H1 (cell line): Measurements from ENCODE around the gene BET1L. TPM values are rescaled to one million over a fixed set of nuclear protein-coding genes. Genes with fewer than 3 reads are reported as not detected.

ENCODE experiments used
- CTCF ChIA-PET: fragments of 300-600 bp; sonication (Branson Sonifier 250); formaldehyde crosslinking; loops from one replicate; lab custom pipeline; 2021; ENCODE audit not compliant: partially characterized antibody; lab: Charles Lee
- POLR2A ChIA-PET: fragments of 300-600 bp; sonication (Branson Sonifier 250); formaldehyde crosslinking; loops from one replicate; lab custom pipeline; 2021; ENCODE audit warnings: inconsistent platforms; ENCODE audit not compliant: partially characterized antibody; lab: Charles Lee
- DNase-seq, 2 experiments: peaks; one replicate each; pipeline versions ENCODE4 v3.0.0 to v3.0.0-alpha.2; 2010 to 2022; ENCODE audit warnings: low spot score in 2 of 2, low read depth in 1 of 2, mixed read lengths in 1 of 2
- FAIRE-seq: peaks from 2 replicates; lab custom pipeline; 2011; peaks lifted over from hg19 to GRCh38; lab: Jason Lieb, UNC
- H2AFZ ChIP-seq: 2 replicates; pipeline ENCODE4 v1.8.1; 2012; ENCODE audit warnings: low read length, inconsistent platforms
- H2AK5ac ChIP-seq: 2 replicates; pipeline ENCODE4 v1.6.1; 2013; ENCODE audit warnings: low read depth, low read length
- H2BK120ac ChIP-seq: replicated peaks from 2 replicates; pipeline ENCODE3; 2013; ENCODE audit warnings: low read depth, low read length, inconsistent platforms
- H2BK12ac ChIP-seq: 2 replicates; pipeline ENCODE4 v1.6.1; 2013; ENCODE audit warnings: low read depth, low read length
- H2BK15ac ChIP-seq: 2 replicates; pipeline ENCODE4 v1.6.1; 2013; ENCODE audit warnings: low read length
- H2BK20ac ChIP-seq: 2 replicates; pipeline ENCODE4 v1.6.1; 2013; ENCODE audit warnings: low read length
- H2BK5ac ChIP-seq: 2 replicates; pipeline ENCODE4 v1.6.1; 2013; ENCODE audit warnings: low read depth, low read length
- H3K14ac ChIP-seq: 2 replicates; pipeline ENCODE4 v1.6.1; 2013; ENCODE audit warnings: inconsistent platforms; ENCODE audit not compliant: insufficient read length
- H3K18ac ChIP-seq: 2 replicates; pipeline ENCODE4 v1.6.1; 2013; ENCODE audit warnings: low read length; ENCODE audit errors: extremely low read depth
- H3K23ac ChIP-seq: 2 replicates; pipeline ENCODE4 v1.6.1; 2013; ENCODE audit warnings: inconsistent platforms; ENCODE audit not compliant: insufficient read length
- H3K23me2 ChIP-seq: 2 replicates; pipeline ENCODE4 v1.6.1; 2013; ENCODE audit warnings: low read depth, low read length
- H3K27ac ChIP-seq: 2 replicates; pipeline ENCODE4 v1.6.1; 2011; ENCODE audit warnings: low read depth, low read length, inconsistent platforms
- H3K27me3 ChIP-seq, 4 experiments: replicated peaks in 1 of 4; 1 replicate in 1 of 4; 2 replicates in 3 of 4; pipeline versions ENCODE4 v1.6.1 to v1.8.1; 2011 to 2013; ENCODE audit warnings: low read length in 3 of 4, mild to moderate bottlenecking in 3 of 4, inconsistent platforms in 2 of 4, mixed read lengths in 2 of 4, moderate library complexity in 1 of 4; ENCODE audit not compliant: control insufficient read depth in 3 of 4, insufficient read depth in 3 of 4; ENCODE audit errors: extremely low read depth in 1 of 4
- H3K36me3 ChIP-seq, 4 experiments: 2 replicates each; pipeline versions ENCODE4 v1.6.1 to v1.8.1; 2011 to 2013; ENCODE audit warnings: mild to moderate bottlenecking in 4 of 4, low read length in 3 of 4, moderate library complexity in 2 of 4, control low read depth in 1 of 4, inconsistent platforms in 1 of 4; ENCODE audit not compliant: insufficient read depth in 4 of 4, control insufficient read depth in 2 of 4
- H3K4ac ChIP-seq: replicated peaks from 2 replicates; pipeline ENCODE3; 2013; ENCODE audit warnings: low read length, low read depth, mixed read lengths, inconsistent platforms; ENCODE audit not compliant: insufficient read length
- H3K4me1 ChIP-seq, 4 experiments: replicated peaks in 1 of 4; 1 replicate in 1 of 4; 2 replicates in 3 of 4; pipeline versions ENCODE4 v1.6.1 to v1.8.1; 2011 to 2013; ENCODE audit warnings: low read length in 3 of 4, inconsistent platforms in 2 of 4, mixed read lengths in 1 of 4; ENCODE audit not compliant: insufficient read depth in 4 of 4, control insufficient read depth in 3 of 4
- H3K4me2 ChIP-seq, 2 experiments: 2 replicates each; pipeline versions ENCODE4 v1.6.1 to v1.8.1; 2011 to 2013; ENCODE audit warnings: low read depth in 2 of 2, low read length in 2 of 2, control low read depth in 1 of 2, inconsistent platforms in 1 of 2, mild to moderate bottlenecking in 1 of 2; ENCODE audit not compliant: insufficient read depth in 1 of 2
- H3K4me3 ChIP-seq, 4 experiments: fragments of 200-600, 300-600 bp in 1 of 4; sonication (generic), shearing (Covaris generic), sonication (Bioruptor Twin) in 1 of 4; 2 replicates each; pipeline versions ENCODE4 v1.5.1 to v1.8.1; 2011 to 2016; ENCODE audit warnings: low read length in 4 of 4, low read depth in 3 of 4, control low read depth in 2 of 4, inconsistent platforms in 2 of 4, mild to moderate bottlenecking in 2 of 4, mixed read lengths in 1 of 4, moderate library complexity in 1 of 4; ENCODE audit not compliant: insufficient read depth in 2 of 4; ENCODE audit errors: extremely low read depth in 1 of 4
- H3K56ac ChIP-seq: replicated peaks from 2 replicates; pipeline ENCODE3; 2013; ENCODE audit warnings: low read depth, mild to moderate bottlenecking, mixed read lengths, low read length, inconsistent platforms; ENCODE audit not compliant: insufficient read length
- H3K79me1 ChIP-seq: 2 replicates; pipeline ENCODE4 v1.6.1; 2013; ENCODE audit warnings: low read depth, low read length, control low read depth
- H3K79me2 ChIP-seq, 2 experiments: 2 replicates each; pipeline versions ENCODE4 v1.6.1 to v1.8.1; 2012 to 2013; ENCODE audit warnings: low read length in 2 of 2, mild to moderate bottlenecking in 2 of 2, inconsistent platforms in 1 of 2; ENCODE audit not compliant: insufficient read depth in 2 of 2, control insufficient read depth in 1 of 2
- H3K9ac ChIP-seq, 4 experiments: replicated peaks in 1 of 4; 1 replicate in 1 of 4; 2 replicates in 3 of 4; pipeline versions ENCODE4 v1.6.1 to v1.8.1; 2011 to 2013; ENCODE audit warnings: low read depth in 3 of 4, low read length in 3 of 4, control low read depth in 2 of 4, mild to moderate bottlenecking in 2 of 4, moderate library complexity in 2 of 4, inconsistent platforms in 1 of 4; ENCODE audit errors: extremely low read depth in 1 of 4
- H3K9me3 ChIP-seq, 2 experiments: 2 replicates each; pipeline versions ENCODE4 v1.6.1 to v1.8.1; 2012 to 2013; ENCODE audit warnings: mild to moderate bottlenecking in 2 of 2, moderate library complexity in 2 of 2, control low read depth in 1 of 2, inconsistent platforms in 1 of 2, low read depth in 1 of 2, low read length in 1 of 2, mixed read lengths in 1 of 2; ENCODE audit not compliant: insufficient read depth in 2 of 2
- H4K20me1 ChIP-seq, 2 experiments: replicated peaks in 1 of 2; 2 replicates each; pipeline versions ENCODE3 to v1.8.1; 2011 to 2013; ENCODE audit warnings: inconsistent platforms in 2 of 2, low read length in 2 of 2, mild to moderate bottlenecking in 1 of 2; ENCODE audit not compliant: insufficient read depth in 2 of 2, control insufficient read depth in 1 of 2
- H4K5ac ChIP-seq: 2 replicates; pipeline ENCODE4 v1.6.1; 2013; ENCODE audit warnings: low read length, low read depth, mixed read lengths, inconsistent platforms; ENCODE audit not compliant: insufficient read length
- H4K8ac ChIP-seq: 2 replicates; pipeline ENCODE4 v1.8.0; 2013; ENCODE audit warnings: mild to moderate bottlenecking, moderate library complexity, low read length, inconsistent platforms; ENCODE audit not compliant: insufficient read depth; ENCODE audit errors: extremely low read depth
- H4K91ac ChIP-seq: replicated peaks from 2 replicates; pipeline ENCODE3; 2013; ENCODE audit warnings: low read length, mixed read lengths, inconsistent platforms; ENCODE audit not compliant: insufficient read length
- CEBPB ChIP-seq: IDR thresholded peaks from 2 replicates; pipeline ENCODE4 v1.6.1; 2012; ENCODE audit warnings: low read depth, low read length
- FOSL1 ChIP-seq: IDR thresholded peaks from 2 replicates; pipeline ENCODE4 v1.6.1; 2011; ENCODE audit warnings: mild to moderate bottlenecking, low read depth, low read length, moderate library complexity; ENCODE audit not compliant: insufficient read depth
- HDAC2 ChIP-seq, 2 experiments: fragments of 300-600 bp in 1 of 2; sonication (generic) in 1 of 2; IDR thresholded peaks; 2 replicates each; pipeline ENCODE4 v1.6.1; 2011 to 2012; ENCODE audit warnings: low read depth in 2 of 2, low read length in 2 of 2, mild to moderate bottlenecking in 2 of 2, moderate library complexity in 2 of 2, borderline replicate concordance in 1 of 2, inconsistent platforms in 1 of 2
- TAF7 ChIP-seq: optimal IDR thresholded peaks from 2 replicates; pipeline ENCODE3; 2011; ENCODE audit warnings: low read depth, mild to moderate bottlenecking, inconsistent platforms, low read length, moderate library complexity, borderline replicate concordance
- USF2 ChIP-seq: IDR thresholded peaks from 2 replicates; pipeline ENCODE4 v1.6.1; 2011; ENCODE audit warnings: low read length, improper control_type of control experiment
- WGBS, 2 experiments: shearing (Covaris generic) in 1 of 2; methylation state at CpG; one replicate each; pipeline versions ENCODE4 v1.1.6 to v1.1.7; 2013 to 2015; ENCODE audit warnings: low lambda C conversion rate in 2 of 2, mixed read lengths in 2 of 2, inconsistent platforms in 1 of 2, low coverage in 1 of 2, missing lambda C conversion rate in 1 of 2; ENCODE audit not compliant: insufficient replicate concordance in 2 of 2, insufficient coverage in 1 of 2, insufficient read length in 1 of 2; ENCODE audit errors: extremely low coverage in 1 of 2, missing lambda C conversion rate in 1 of 2; 5-methylcytosine and 5-hydroxymethylcytosine counted together
- polyA plus RNA-seq, 7 experiments: library from polyadenylated mRNA; depleted of rRNA in 3 of 7; stranded (reverse) in 5 of 7; unstranded in 2 of 7; fragments of >200 nt in 5 of 7; fragments of 200-250 nt in 2 of 7; gene quantifications; 1 replicate in 5 of 7; 2 replicates in 1 of 7; 4 replicates in 1 of 7; pipeline versions ENCODE4 v1.2.1 to v1.2.3, GENCODE V29; 2011 to 2013; ENCODE audit warnings: missing spikeins in 2 of 7, mixed read lengths in 2 of 7
- total RNA-seq: library from RNA; stranded (reverse); fragmentation: NEBNext Ultra II Directional; extraction: Animal tissue kit (Norgen Biotek cat#: 25700); gene quantifications from 2 replicates; pipeline ENCODE4 v1.2.1, GENCODE V29; 2021

Gene BET1L
- total and polyA plus RNA-seq, 2 of the 8 experiments (the other 6 are each of a cell fraction or from before 2014, with no cell fraction given): 40.2 to 61.9 TPM

- Histone ChIP-seq H3K79me2 (peaks cover 0 to 19% of the 10 kb centered on the region in 2 experiments; a peak in 3 of 4 replicates), H2BK120ac (no peak overlapping the region), H3K27me3 (no peaks in the 10 kb centered on the region), H3K23ac (no peak overlapping the region), H3K4me2 (no peak overlapping the region), H4K5ac (no peak overlapping the region), H2AK5ac (no peak overlapping the region), H2BK12ac (no peak overlapping the region), H2AFZ (no peak overlapping the region), H4K20me1 (peaks cover 0 to 31% of the 10 kb centered on the region in 2 experiments), H3K27ac (no peak overlapping the region), H3K4ac (no peak overlapping the region), H3K4me3 (no peak overlapping the region), H2BK20ac (no peak overlapping the region)
- no peak for DNase-seq
- 85% methylated on average over 11 of the region's 12 CpGs; no CpG with 5 or more reads in 1 of the 2 experiments for WGBS, 2 experiments
- CTCF ChIA-PET: interaction anchor here (0.6 to 1.4 kb wide), 3 partner anchors 34 to 159 kb away, joined by 3 to 4 read pairs (median 4); no protein-coding TSS in a partner anchor
- no peak for TF ChIP-seq CEBPB
- TF ChIP-seq USF2: no peak
- no peak for TF ChIP-seq HDAC2 (IDR thresholded peaks at IDR 0.05; ENCODE audit: borderline replicate concordance in 1 of 2, low read depth in 2 of 2, low read length in 2 of 2)
- TF ChIP-seq TAF7: no peak
- TF ChIP-seq FOSL1: no peak
- TF ChIP-seq, all 59 proteins: peak for 0
- Histone ChIP-seq H3K56ac (no peak overlapping the region), H2BK15ac (no peak overlapping the region), H4K91ac (no peak overlapping the region), H3K79me1 (peaks cover 6% of the 10 kb centered on the region), H3K9me3 (no peaks in the 10 kb centered on the region), H3K9ac (no peak overlapping the region), H3K14ac (no peak overlapping the region), H3K36me3 (peaks cover 0 to 11% (median 4%) of the 10 kb centered on the region in 4 experiments; a peak in 6 of 8 replicates), H4K8ac (peak overlapping the region; percentile 31; the same call in 1 of the 2 replicates), H3K4me1 (peaks cover 0 to 19% (median 7%) of the 10 kb centered on the region in 4 experiments; a peak in 5 of 7 replicates), H3K18ac (no peak overlapping the region), H2BK5ac (no peak overlapping the region), H3K23me2 (peaks cover 22% of the 10 kb centered on the region)
- POLR2A ChIA-PET: interaction anchor here (1.4 kb wide), 1 partner anchor 14 kb away, joined by 3 read pairs; no protein-coding TSS in a partner anchor
- no peak for FAIRE-seq
Measured at GRCh38 chr11:204587-205109, 2.6 kb downstream of the BET1L start.
